ENCODE measurements around the gene ASF1B.

Gene ASF1B

DNA sequence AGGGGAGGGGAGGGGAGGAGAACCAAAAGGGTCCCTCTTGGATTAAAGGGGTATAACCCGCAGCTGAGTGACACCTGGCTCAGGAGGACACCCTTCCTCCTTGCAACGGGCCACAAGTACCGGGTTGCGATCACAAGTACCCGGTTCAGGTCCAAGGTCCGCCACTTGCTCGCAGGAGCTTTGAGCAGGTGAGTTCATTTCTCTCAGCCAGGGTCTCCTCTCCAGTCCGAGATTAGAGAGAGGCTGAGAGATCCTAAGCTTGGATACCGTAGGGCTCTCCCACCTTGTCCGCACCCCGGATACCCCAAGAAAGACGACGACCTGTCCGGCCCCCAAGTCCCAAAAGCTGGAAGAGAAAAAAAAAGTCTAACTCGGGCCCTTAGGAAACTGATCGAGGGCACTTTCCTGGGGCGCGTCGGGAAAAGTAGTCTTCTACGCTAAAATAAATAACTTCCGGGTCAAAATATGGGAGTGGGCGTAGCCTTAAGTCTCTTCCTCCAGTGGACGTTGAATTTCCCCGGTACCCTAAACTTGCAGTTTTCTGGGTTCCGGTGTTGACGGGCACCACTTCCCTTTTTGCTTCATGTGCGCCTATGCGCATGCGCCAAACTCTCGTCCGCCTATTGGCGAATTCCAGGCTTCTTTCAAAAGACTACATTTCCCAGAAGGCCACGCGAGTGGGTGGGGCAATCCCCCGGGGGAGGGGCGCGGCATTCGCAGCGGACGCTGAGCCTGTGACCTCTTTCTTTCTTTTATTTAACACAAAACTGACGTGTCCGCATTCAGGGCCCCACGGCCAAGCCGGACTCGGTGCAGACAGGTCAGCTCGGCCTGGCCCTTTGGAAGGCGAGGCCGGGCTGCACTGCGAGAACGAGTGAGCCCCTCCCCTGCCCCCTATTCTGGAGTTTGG lies 55.2 kb downstream of the ASF1B start:
- DNase-seq (ENCODE audit: low read depth), result peak; percentile 100
- peak overlapping the region; percentile 86 for H3K4me3 ChIP-seq (ENCODE audit: control insufficient read depth, low read depth, low read length)
- TF ChIP-seq, protein P1, sequence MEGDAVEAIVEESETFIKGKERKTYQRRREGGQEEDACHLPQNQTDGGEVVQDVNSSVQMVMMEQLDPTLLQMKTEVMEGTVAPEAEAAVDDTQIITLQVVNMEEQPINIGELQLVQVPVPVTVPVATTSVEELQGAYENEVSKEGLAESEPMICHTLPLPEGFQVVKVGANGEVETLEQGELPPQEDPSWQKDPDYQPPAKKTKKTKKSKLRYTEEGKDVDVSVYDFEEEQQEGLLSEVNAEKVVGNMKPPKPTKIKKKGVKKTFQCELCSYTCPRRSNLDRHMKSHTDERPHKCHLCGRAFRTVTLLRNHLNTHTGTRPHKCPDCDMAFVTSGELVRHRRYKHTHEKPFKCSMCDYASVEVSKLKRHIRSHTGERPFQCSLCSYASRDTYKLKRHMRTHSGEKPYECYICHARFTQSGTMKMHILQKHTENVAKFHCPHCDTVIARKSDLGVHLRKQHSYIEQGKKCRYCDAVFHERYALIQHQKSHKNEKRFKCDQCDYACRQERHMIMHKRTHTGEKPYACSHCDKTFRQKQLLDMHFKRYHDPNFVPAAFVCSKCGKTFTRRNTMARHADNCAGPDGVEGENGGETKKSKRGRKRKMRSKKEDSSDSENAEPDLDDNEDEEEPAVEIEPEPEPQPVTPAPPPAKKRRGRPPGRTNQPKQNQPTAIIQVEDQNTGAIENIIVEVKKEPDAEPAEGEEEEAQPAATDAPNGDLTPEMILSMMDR (conservative IDR thresholded peaks at IDR 0.05; ENCODE audit: control insufficient read depth, insufficient read depth, low read depth, low read length), result no peak

DNA sequence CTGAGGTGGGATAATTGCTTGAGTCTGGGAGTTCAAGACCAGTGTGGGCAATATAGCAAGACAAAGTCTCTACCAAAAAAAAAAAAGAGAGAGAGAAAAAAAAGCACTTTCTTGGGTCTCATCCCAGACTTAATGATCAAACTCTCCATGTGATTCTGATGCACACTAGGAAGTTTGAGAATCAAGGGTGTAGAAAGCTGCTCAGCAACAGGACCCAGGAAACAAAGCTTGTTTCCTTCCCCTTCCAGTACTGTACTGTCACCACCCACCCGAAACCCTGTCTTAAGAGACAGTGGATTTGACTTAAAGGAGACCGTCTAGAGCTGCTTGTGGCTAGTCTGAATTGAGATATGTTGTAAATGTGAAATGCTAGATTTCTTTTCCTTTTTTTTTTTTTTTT lies 58.0 kb downstream of the ASF1B start:
- TF ChIP-seq, protein P1 (conservative IDR thresholded peaks at IDR 0.05; ENCODE audit: control insufficient read depth, insufficient read depth, low read depth, low read length), result no peak
- DNase-seq (ENCODE audit: low read depth), result peak; percentile 56
- H3K4me3 ChIP-seq (ENCODE audit: control insufficient read depth, low read depth, low read length), result no peak overlapping the region

DNA sequence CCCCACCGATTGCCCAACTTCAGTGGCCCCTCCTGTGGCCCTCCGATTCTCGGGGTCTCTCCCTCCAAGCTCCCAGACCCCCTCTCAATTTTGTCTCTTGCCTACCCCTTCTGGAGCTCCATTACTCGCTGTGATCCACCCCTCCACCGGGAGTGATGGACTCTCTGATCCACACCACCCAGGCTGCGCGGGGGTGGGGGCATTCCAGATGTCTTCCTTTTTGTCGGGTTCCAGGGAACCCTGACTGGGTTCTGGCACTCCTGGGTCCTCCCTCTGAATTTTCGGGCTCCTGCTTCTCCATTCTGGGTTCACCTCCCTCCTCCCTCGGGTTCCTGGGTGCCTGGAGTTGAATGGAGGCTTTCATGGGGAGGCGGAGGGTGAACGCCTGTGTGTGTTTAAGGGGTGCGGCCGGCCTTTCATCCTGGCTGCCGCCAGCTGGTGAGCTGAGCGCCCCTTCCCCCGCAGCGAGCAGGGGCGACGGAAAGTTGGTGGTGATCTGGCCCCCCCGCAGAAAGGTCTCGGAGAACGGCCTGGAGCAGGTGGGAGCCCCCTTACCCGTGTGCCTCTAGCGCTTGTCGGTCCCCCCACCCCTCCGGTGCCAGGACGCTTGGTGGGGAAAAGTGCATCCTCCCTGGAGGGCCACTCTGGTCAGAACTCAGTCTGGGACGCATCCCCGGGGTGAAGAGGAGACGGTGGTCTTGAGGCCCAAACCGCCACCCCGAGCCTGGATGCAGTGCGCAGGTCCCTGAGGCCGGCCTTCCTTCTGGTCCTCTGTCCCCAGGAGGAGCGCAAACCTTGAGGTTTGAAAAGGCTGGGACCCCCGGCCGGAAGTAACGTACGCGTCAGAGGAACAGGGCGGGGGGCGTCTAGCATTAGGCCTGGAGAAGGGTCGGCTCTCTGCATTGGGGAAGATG lies 62.2 kb downstream of the ASF1B start:
- H3K4me3 ChIP-seq (ENCODE audit: control insufficient read depth, low read depth, low read length), result peak overlapping the region; percentile 58
- TF ChIP-seq, protein P1 (conservative IDR thresholded peaks at IDR 0.05; ENCODE audit: control insufficient read depth, insufficient read depth, low read depth, low read length), result no peak
- no peak for DNase-seq (ENCODE audit: low read depth)

DNA sequence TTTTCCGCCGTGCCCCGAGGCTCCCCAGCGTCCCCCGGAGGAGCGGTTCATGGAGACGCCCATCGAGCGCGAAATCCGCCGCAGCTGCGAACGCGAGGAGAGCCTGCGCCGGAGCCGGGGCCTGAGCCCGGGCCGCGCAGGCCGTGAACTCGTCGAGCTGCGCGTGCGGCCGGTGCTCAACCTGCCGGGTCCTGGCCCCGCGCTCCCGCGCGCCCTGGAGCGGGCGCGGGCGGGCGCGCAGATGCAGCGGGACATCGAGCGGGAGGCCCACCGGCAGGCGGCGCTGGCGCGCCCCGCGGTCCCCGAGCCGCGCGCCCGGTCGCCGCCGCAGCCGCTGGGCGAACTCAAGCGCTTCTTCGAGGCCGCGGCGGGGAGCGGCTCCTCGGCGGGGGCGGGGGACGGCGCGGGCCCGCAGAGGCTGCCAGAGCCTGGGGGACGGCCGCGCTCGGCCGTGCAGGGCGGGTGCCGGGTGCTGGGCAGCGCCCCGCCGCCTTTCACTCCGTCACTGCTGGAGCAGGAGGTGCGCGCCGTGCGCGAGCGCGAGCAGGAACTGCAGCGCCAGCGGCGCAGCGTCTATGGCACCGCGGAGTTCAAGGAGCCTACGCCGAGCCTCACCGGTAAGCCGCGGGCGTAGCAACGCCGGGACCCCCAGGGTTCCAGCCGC lies 63.0 kb downstream of the ASF1B start:
- DNase-seq (ENCODE audit: low read depth), result peak; percentile 76
- TF ChIP-seq, protein P1 (conservative IDR thresholded peaks at IDR 0.05; ENCODE audit: control insufficient read depth, insufficient read depth, low read depth, low read length), result no peak

DNA sequence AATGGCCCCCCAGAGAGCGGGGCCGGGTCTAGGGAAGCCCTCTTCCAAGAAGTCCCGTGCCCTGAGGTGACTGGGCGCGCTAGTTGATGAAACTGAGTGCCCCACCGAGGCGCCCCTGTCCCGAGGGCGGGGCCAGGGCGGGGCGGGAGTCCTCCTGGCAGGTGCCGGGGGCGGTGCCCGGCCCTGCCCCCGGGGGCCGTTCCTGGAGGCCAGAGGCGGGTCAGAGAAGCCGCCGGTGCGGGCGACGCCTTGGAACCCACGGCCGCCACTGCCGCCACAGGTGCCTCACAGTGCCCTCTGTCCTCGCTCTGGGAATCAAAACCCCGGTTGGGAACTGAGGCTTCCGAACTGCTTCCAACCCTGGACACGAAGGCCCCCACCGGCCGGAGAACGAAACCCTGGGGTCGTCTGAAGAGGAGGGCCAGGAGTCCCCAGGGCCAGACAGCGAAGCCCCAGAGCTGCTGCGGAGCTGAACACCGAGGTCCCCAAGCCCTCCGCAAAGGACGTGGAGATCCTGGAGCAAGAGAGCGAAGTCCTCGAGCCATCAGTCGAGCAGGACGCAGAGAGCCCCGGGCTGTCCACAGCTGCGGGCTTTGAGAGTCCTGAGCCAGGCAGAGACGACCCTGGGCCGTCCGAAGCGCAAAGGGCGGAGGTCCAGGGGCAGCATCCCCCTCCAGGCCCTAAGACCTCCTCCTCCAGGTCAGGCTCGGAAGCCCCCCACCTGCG lies 63.7 kb downstream of the ASF1B start, which contains the start of gene MISP3:
Gene MISP3 (plus strand): TSS at position 252 of the 726 bp plus-strand sequence. CDS start 524 bp downstream, outside the sequence.
- H3K4me3 ChIP-seq (ENCODE audit: control insufficient read depth, low read depth, low read length), result peak within 1 kb of the TSS; percentile 58
- DNase-seq (ENCODE audit: low read depth), result no peak
- TF ChIP-seq, protein P1 (conservative IDR thresholded peaks at IDR 0.05; ENCODE audit: control insufficient read depth, insufficient read depth, low read depth, low read length), result no peak

More for the DNA sequence above, 63.0 kb downstream of the ASF1B start:
- peak overlapping the region; percentile 58 for H3K4me3 ChIP-seq (ENCODE audit: control insufficient read depth, low read depth, low read length)
